ENCODE measurements around the gene SDC3.

DNA sequence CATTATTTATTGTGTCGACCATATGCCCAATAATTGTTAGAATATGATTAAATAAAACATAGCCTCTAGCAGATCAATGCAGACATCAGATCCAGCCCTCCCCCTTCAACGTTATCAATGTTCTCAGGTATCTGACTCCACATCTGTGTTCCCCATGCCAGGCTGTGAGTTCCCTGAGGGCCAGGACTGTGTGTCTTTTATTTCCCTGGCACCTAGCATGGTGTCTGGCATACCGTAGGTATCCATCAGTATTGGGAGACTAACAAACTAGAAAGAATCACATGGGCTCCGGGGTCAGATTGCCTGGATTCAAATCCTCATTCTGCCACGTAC lies 48.3 kb downstream of the SDC3 start:
- TF ChIP-seq, protein P1, sequence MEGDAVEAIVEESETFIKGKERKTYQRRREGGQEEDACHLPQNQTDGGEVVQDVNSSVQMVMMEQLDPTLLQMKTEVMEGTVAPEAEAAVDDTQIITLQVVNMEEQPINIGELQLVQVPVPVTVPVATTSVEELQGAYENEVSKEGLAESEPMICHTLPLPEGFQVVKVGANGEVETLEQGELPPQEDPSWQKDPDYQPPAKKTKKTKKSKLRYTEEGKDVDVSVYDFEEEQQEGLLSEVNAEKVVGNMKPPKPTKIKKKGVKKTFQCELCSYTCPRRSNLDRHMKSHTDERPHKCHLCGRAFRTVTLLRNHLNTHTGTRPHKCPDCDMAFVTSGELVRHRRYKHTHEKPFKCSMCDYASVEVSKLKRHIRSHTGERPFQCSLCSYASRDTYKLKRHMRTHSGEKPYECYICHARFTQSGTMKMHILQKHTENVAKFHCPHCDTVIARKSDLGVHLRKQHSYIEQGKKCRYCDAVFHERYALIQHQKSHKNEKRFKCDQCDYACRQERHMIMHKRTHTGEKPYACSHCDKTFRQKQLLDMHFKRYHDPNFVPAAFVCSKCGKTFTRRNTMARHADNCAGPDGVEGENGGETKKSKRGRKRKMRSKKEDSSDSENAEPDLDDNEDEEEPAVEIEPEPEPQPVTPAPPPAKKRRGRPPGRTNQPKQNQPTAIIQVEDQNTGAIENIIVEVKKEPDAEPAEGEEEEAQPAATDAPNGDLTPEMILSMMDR (IDR thresholded peaks at IDR 0.05) = no peak
- no peak for TF ChIP-seq POLR2A (IDR thresholded peaks at IDR 0.05)

Data from lower leg skin (tissue), 3 donors.